Measurements from ENCODE around the gene OTUB2. TPM values are rescaled to one million over a fixed set of nuclear protein-coding genes. Genes with fewer than 3 reads are reported as not detected.
A peak's percentile ranks its signal among the peaks of the same experiment; 100 is the strongest.

Gene OTUB2
- polyA plus RNA-seq, 1 of the 3 experiments (the other 2 are of a cell fraction): 1.4 TPM

DNA sequence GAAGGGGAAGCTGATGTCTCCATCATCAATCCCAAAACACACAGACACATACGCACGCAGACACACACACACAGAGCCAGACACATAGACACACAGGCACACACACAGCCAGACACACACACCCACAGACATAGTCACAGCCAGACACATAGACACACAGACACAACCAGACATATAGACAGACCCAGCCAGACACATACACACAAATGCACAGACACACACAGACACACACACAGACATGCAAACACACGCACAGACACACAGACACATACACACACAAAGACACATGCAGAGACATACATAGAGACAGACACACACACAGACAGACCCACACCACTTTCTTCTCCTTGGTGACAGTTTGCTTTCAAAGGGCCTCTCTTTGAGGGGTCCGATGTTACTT lies 22.7 kb upstream of the OTUB2 start:
- H3K79me2 ChIP-seq (ENCODE audit: insufficient read depth): no peaks in the 10 kb centered on the region
- H4K20me1 ChIP-seq (ENCODE audit: insufficient read depth): no peaks in the 10 kb centered on the region
- TF ChIP-seq SMC3 (IDR thresholded peaks at IDR 0.05; ENCODE audit: low read depth, low read length) (no peak), GATA2 (CRISPR knock-in tag; IDR thresholded peaks at IDR 0.05) (no peak)
- ChIA-PET POLR2A (no interaction called here), CTCF (interaction anchor here (1.1 to 11.9 kb wide), 8 partner anchors 10 to 348 kb away, joined by 3 to 219 read pairs (median 4); no protein-coding TSS in a partner anchor)
- H3K4me2 ChIP-seq: no peak overlapping the region
- no peaks in the 10 kb centered on the region for H3K36me3 ChIP-seq (replicated peaks in 1 of 2; ENCODE audit: control insufficient read depth in 1 of 2, insufficient read depth in 2 of 2, low read length in 1 of 2)
- H3K9me3 ChIP-seq: no peaks in the 10 kb centered on the region
- H3K4me1 ChIP-seq (ENCODE audit: control insufficient read depth in 1 of 2, insufficient read depth in 2 of 2, low read depth in 1 of 2, low read length in 1 of 2): peaks cover 0 to 5% of the 10 kb centered on the region in 2 experiments; a peak in 1 of 4 replicates
- no peak overlapping the region for H3K9ac ChIP-seq
- no peaks in the 10 kb centered on the region for H3K27me3 ChIP-seq (ENCODE audit: insufficient read depth)
- H2AFZ ChIP-seq (ENCODE audit: low read depth): no peak overlapping the region
- DNase-seq: no peak
- no peak overlapping the region for H3K27ac ChIP-seq (ENCODE audit: low read depth in 2 of 2, low read length in 1 of 2)
- no peaks in the 10 kb centered on the region for H3F3A ChIP-seq (replicated peaks; ENCODE audit: insufficient read depth)
- WGBS (ENCODE audit: low lambda C conversion rate): 71% methylated on average over 2 of the region's 4 CpGs
- no peaks in the 10 kb centered on the region for H3K9me2 ChIP-seq
- H3K4me3 ChIP-seq (ENCODE audit: low read depth in 2 of 2, low read length in 1 of 2): no peak overlapping the region

DNA sequence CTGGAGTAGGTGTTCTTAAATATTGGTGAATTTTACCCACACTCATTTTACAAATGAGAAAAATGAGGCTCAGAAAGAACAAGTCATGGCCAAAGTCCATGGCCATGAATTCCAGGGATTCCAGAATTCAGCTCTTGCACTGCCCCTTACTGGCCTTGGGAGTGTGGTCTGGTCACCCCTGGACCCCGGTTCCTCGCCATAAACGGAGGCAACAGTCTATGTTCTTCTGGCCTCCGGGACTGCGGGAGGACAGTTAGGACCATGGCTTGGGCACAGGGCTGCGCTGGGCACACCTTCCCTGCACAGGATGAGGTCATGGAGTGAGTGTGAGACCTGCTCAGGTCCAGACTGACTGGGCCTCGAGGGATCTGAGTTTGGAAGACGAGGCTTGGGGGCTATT lies 22.1 kb upstream of the OTUB2 start:
- DNase-seq: no peak
- H3K9me2 ChIP-seq: no peaks in the 10 kb centered on the region
- 58% methylated on average over 8 of the region's 8 CpGs for WGBS (ENCODE audit: low lambda C conversion rate)
- no peaks in the 10 kb centered on the region for H3K36me3 ChIP-seq (replicated peaks in 1 of 2; ENCODE audit: control insufficient read depth in 1 of 2, insufficient read depth in 2 of 2, low read length in 1 of 2)
- CTCF ChIA-PET: interaction anchor here (1.0 to 11.9 kb wide), 9 partner anchors 10 to 349 kb away, joined by 3 to 219 read pairs (median 4); no protein-coding TSS in a partner anchor
- peaks cover 0 to 5% of the 10 kb centered on the region in 2 experiments; a peak in 1 of 4 replicates for H3K4me1 ChIP-seq (ENCODE audit: control insufficient read depth in 1 of 2, insufficient read depth in 2 of 2, low read depth in 1 of 2, low read length in 1 of 2)
- H3F3A ChIP-seq (replicated peaks; ENCODE audit: insufficient read depth): no peaks in the 10 kb centered on the region
- no peaks in the 10 kb centered on the region for H3K79me2 ChIP-seq (ENCODE audit: insufficient read depth)
- H2AFZ ChIP-seq (ENCODE audit: low read depth): no peak overlapping the region
- H3K4me2 ChIP-seq: no peak overlapping the region
- POLR2A ChIA-PET: no interaction called here
- no peak overlapping the region for H3K27ac ChIP-seq (ENCODE audit: low read depth in 2 of 2, low read length in 1 of 2)
- no peak overlapping the region for H3K4me3 ChIP-seq (ENCODE audit: low read depth in 2 of 2, low read length in 1 of 2)
- H4K20me1 ChIP-seq (ENCODE audit: insufficient read depth): no peaks in the 10 kb centered on the region
- H3K27me3 ChIP-seq (ENCODE audit: insufficient read depth): no peaks in the 10 kb centered on the region
- TF ChIP-seq YY1 (IDR thresholded peaks at IDR 0.05; ENCODE audit: low read depth) (no peak), TAF1 (IDR thresholded peaks at IDR 0.05; ENCODE audit: borderline replicate concordance, low read depth, low read length) (no peak), RXRA (IDR thresholded peaks at IDR 0.05; ENCODE audit: borderline replicate concordance, low read depth) (no peak)
- H3K9ac ChIP-seq: no peak overlapping the region
- H3K9me3 ChIP-seq: no peaks in the 10 kb centered on the region

DNA sequence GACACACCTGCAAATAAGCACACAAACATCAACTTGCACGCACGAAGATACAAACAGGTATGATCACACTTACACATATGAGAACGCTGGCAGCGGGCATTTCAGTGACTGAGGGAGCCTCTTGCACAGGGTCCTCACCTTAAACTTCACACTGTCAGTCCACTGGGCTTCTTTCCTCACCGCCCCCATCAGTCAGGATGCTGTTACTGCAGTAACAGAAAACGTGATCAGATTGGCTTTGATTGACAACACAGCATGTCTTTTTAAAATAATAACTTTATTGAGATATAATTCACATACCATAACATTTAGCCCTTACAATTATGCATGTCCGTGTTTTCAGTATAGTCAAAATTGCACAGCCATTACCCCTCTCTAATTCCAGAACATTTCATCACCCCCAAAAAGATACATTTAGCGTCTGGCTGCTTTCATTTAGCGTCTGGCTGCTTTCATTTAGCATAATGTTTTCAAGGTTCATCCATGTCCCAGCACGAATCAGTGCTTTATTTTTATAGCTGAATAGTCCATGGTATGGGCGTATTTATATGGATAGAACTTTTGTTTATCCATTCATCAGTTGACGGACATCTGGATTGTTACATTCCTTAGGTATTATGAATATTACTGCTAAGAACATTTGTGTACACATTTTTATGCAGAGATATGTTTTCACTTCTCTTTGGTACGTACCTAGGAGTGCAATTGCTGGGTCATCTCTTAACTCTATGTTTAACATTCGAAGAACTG lies 20.6 kb upstream of the OTUB2 start:
- Histone ChIP-seq H3K9ac (no peak overlapping the region), H4K20me1 (ENCODE audit: insufficient read depth) (no peaks in the 10 kb centered on the region), H2AFZ (ENCODE audit: low read depth) (no peak overlapping the region), H3K27me3 (ENCODE audit: insufficient read depth) (no peaks in the 10 kb centered on the region), H3K4me2 (no peak overlapping the region), H3K79me2 (ENCODE audit: insufficient read depth) (no peaks in the 10 kb centered on the region), H3K9me2 (no peaks in the 10 kb centered on the region), H3K4me3 (ENCODE audit: low read depth in 2 of 2, low read length in 1 of 2) (no peak overlapping the region), H3F3A (replicated peaks; ENCODE audit: insufficient read depth) (no peaks in the 10 kb centered on the region), H3K4me1 (ENCODE audit: control insufficient read depth in 1 of 2, insufficient read depth in 2 of 2, low read depth in 1 of 2, low read length in 1 of 2) (peaks cover 0 to 5% of the 10 kb centered on the region in 2 experiments; a peak in 1 of 4 replicates), H3K9me3 (no peaks in the 10 kb centered on the region), H3K27ac (ENCODE audit: low read depth in 2 of 2, low read length in 1 of 2) (no peak overlapping the region), H3K36me3 (replicated peaks in 1 of 2; ENCODE audit: control insufficient read depth in 1 of 2, insufficient read depth in 2 of 2, low read length in 1 of 2) (no peaks in the 10 kb centered on the region)
- peak; percentile 56 for DNase-seq
- ChIA-PET POLR2A (no interaction called here), CTCF (interaction anchor here (0.7 to 11.9 kb wide), 9 partner anchors 8 to 85 kb away, joined by 3 to 219 read pairs (median 4); no protein-coding TSS in a partner anchor)
- TF ChIP-seq, protein P1, sequence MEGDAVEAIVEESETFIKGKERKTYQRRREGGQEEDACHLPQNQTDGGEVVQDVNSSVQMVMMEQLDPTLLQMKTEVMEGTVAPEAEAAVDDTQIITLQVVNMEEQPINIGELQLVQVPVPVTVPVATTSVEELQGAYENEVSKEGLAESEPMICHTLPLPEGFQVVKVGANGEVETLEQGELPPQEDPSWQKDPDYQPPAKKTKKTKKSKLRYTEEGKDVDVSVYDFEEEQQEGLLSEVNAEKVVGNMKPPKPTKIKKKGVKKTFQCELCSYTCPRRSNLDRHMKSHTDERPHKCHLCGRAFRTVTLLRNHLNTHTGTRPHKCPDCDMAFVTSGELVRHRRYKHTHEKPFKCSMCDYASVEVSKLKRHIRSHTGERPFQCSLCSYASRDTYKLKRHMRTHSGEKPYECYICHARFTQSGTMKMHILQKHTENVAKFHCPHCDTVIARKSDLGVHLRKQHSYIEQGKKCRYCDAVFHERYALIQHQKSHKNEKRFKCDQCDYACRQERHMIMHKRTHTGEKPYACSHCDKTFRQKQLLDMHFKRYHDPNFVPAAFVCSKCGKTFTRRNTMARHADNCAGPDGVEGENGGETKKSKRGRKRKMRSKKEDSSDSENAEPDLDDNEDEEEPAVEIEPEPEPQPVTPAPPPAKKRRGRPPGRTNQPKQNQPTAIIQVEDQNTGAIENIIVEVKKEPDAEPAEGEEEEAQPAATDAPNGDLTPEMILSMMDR (IDR thresholded peaks at IDR 0.05): peak; percentile 50
- TF ChIP-seq, protein P2, sequence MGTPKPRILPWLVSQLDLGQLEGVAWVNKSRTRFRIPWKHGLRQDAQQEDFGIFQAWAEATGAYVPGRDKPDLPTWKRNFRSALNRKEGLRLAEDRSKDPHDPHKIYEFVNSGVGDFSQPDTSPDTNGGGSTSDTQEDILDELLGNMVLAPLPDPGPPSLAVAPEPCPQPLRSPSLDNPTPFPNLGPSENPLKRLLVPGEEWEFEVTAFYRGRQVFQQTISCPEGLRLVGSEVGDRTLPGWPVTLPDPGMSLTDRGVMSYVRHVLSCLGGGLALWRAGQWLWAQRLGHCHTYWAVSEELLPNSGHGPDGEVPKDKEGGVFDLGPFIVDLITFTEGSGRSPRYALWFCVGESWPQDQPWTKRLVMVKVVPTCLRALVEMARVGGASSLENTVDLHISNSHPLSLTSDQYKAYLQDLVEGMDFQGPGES (IDR thresholded peaks at IDR 0.05; ENCODE audit: low read depth, low read length): no peak
- TF ChIP-seq, protein P3, sequence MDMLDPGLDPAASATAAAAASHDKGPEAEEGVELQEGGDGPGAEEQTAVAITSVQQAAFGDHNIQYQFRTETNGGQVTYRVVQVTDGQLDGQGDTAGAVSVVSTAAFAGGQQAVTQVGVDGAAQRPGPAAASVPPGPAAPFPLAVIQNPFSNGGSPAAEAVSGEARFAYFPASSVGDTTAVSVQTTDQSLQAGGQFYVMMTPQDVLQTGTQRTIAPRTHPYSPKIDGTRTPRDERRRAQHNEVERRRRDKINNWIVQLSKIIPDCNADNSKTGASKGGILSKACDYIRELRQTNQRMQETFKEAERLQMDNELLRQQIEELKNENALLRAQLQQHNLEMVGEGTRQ (IDR thresholded peaks at IDR 0.05; ENCODE audit: borderline replicate concordance, low read depth, low read length): no peak
- WGBS (ENCODE audit: low lambda C conversion rate): 43% methylated on average over 14 of the region's 14 CpGs
